OCI-LY3 (cell line): ENCODE data around the gene HS3ST3B1.

Source experiments
- EZH2phosphoT487 ChIP-seq: fragments of 200-600 bp; shearing (Covaris generic); IDR thresholded peaks from 2 replicates; pipeline ENCODE4 v1.6.1; 2018; ENCODE audit warnings: antibody characterized with exemption, mixed run types, low read depth
- TF ChIP-seq, protein P1 (sequence below): fragments of 200-600, 300-600 bp; sonication (generic); IDR thresholded peaks from 2 replicates; pipeline ENCODE4 v1.5.1; 2014; ENCODE audit warnings: antibody characterized with exemption, low read length, low read depth

DNA sequence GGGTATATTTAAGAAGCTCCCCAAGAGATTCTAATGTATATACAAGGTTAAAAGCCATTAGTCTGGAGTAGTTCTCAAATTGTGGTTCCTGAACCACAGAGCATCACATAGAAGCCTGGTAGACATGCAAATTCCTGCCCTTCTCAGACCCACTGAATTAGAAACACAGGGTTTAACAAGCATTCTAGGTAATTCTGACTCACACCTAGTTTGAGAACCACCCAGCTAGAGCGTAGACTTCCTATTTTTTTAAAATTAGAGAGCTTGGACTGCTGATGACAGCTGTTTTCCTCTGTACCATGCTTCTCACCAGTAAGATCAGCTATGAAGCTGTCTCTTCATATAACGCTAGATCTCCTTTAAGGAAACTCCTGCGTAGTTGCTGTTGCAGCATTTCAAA lies 50.6 kb downstream of the HS3ST3B1 start:
- TF ChIP-seq, protein P1, sequence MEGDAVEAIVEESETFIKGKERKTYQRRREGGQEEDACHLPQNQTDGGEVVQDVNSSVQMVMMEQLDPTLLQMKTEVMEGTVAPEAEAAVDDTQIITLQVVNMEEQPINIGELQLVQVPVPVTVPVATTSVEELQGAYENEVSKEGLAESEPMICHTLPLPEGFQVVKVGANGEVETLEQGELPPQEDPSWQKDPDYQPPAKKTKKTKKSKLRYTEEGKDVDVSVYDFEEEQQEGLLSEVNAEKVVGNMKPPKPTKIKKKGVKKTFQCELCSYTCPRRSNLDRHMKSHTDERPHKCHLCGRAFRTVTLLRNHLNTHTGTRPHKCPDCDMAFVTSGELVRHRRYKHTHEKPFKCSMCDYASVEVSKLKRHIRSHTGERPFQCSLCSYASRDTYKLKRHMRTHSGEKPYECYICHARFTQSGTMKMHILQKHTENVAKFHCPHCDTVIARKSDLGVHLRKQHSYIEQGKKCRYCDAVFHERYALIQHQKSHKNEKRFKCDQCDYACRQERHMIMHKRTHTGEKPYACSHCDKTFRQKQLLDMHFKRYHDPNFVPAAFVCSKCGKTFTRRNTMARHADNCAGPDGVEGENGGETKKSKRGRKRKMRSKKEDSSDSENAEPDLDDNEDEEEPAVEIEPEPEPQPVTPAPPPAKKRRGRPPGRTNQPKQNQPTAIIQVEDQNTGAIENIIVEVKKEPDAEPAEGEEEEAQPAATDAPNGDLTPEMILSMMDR: no peak
- no peak for TF ChIP-seq EZH2phosphoT487
